GM12878 (cell line): ENCODE measurements around the gene TCF4. TPM values are rescaled to one million over a fixed set of nuclear protein-coding genes. Genes with fewer than 3 reads are reported as not detected.

Experiments used
- ATAC-seq: fragments of 200-7000 bp; cut with Tn5 transposase; 3 replicates; pipeline ENCODE4 v1.9.1; 2020; ENCODE audit warnings: mild to moderate bottlenecking, moderate library complexity
- BruUV-seq: library from RNA; stranded (reverse); fragments of 400-500 nt; replicated peaks from 2 replicates; lab custom pipeline; 2021; lab: Mats Ljungman, UMichigan
- CTCF ChIA-PET: fragments of 300-600 bp; sonication (Branson Sonifier 250); formaldehyde crosslinking; extraction: SDS; loops from one replicate; lab custom pipeline; 2021; ENCODE audit warnings: inconsistent platforms; lab: Yijun Ruan, JAX
- POLR2A ChIA-PET: fragments of 350-600 bp; formaldehyde crosslinking; extraction: SDS; loops from one replicate; lab custom pipeline; 2021; ENCODE audit warnings: inconsistent platforms; lab: Charles Lee
- RAD21 ChIA-PET: fragments of 300-600 bp; sonication (Branson Sonifier 250); formaldehyde crosslinking; loops from one replicate; lab custom pipeline; 2023; ENCODE audit warnings: antibody characterized with exemption; ENCODE audit not compliant: unreplicated experiment; lab: Charles Lee
- SMC1A ChIA-PET: fragments of 300-600 bp; sonication (Branson Sonifier 250); formaldehyde crosslinking; loops from one replicate; lab custom pipeline; 2023; ENCODE audit not compliant: unreplicated experiment, uncharacterized antibody; lab: Charles Lee
- DNase-seq: peaks from one replicate; pipeline ENCODE4 v3.0.0-alpha.2; 2011; ENCODE audit warnings: low read depth, low spot score
- FAIRE-seq: peaks from 3 replicates; lab custom pipeline; 2011; peaks lifted over from hg19 to GRCh38; lab: Jason Lieb, UNC
- H2AFZ ChIP-seq: 2 replicates; pipeline ENCODE4 v1.6.0; 2011; ENCODE audit warnings: low read depth, low read length, control low read depth; ENCODE audit not compliant: control insufficient read depth
- H3K27ac ChIP-seq: 2 replicates; pipeline ENCODE4 v1.5.1; 2011; ENCODE audit warnings: control low read depth; ENCODE audit not compliant: control insufficient read depth, insufficient read depth
- H3K27me3 ChIP-seq, 2 experiments: replicated peaks in 1 of 2; 2 replicates each; pipeline versions ENCODE4 v1.6.0 to v1.6.1; 2011; ENCODE audit warnings: low read length in 1 of 2; ENCODE audit not compliant: control insufficient read depth in 2 of 2, insufficient read depth in 2 of 2
- H3K36me3 ChIP-seq, 2 experiments: 2 replicates each; pipeline ENCODE4 v1.5.1; 2011; ENCODE audit warnings: low read length in 1 of 2; ENCODE audit not compliant: control insufficient read depth in 2 of 2, insufficient read depth in 2 of 2
- H3K4me1 ChIP-seq: 2 replicates; pipeline ENCODE4 v1.6.1; 2011; ENCODE audit warnings: mild to moderate bottlenecking, low read length, moderate library complexity, mixed read lengths; ENCODE audit not compliant: control insufficient read depth, insufficient read depth
- H3K4me2 ChIP-seq: 2 replicates; pipeline ENCODE4 v1.6.0; 2011; ENCODE audit warnings: control low read depth; ENCODE audit not compliant: control insufficient read depth, insufficient read depth
- H3K4me3 ChIP-seq: fragments of 200-600 bp; sonication (generic); 2 replicates; pipeline ENCODE4 v1.5.1; 2016
- H3K79me2 ChIP-seq: 2 replicates; pipeline ENCODE4 v1.6.0; 2011; ENCODE audit warnings: low read length; ENCODE audit not compliant: control insufficient read depth, insufficient read depth
- H3K9ac ChIP-seq: 2 replicates; pipeline ENCODE4 v1.8.0; 2011; ENCODE audit warnings: low read length, control low read depth, mixed read lengths; ENCODE audit not compliant: control insufficient read depth, insufficient read depth
- H3K9me3 ChIP-seq: replicated peaks from 3 replicates; pipeline ENCODE4 v1.5.1; 2011; ENCODE audit warnings: mild to moderate bottlenecking, low read length; ENCODE audit not compliant: control insufficient read depth, insufficient read depth
- H4K20me1 ChIP-seq: 2 replicates; pipeline ENCODE4 v1.6.0; 2011; ENCODE audit not compliant: control insufficient read depth, insufficient read depth
- CREB1 ChIP-seq: IDR thresholded peaks from 2 replicates; pipeline ENCODE4 v1.6.1; 2012; ENCODE audit warnings: low read depth, mild to moderate bottlenecking, inconsistent platforms
- FOXM1 ChIP-seq: IDR thresholded peaks from 2 replicates; pipeline ENCODE4 v1.6.1; 2012; ENCODE audit warnings: low read depth, mild to moderate bottlenecking, inconsistent platforms, low read length, moderate library complexity
- GATAD2B ChIP-seq: fragments of 450-650 bp; conservative IDR thresholded peaks from 2 replicates; pipeline ENCODE4 v1.6.1; 2017; ENCODE audit warnings: low read depth, mild to moderate bottlenecking, moderate library complexity
- WGBS: methylation state at CpG from one replicate; pipeline ENCODE4 v1.1.6; 2016; ENCODE audit warnings: low lambda C conversion rate; ENCODE audit not compliant: insufficient replicate concordance, insufficient coverage; ENCODE audit errors: missing lambda C conversion rate; 5-methylcytosine and 5-hydroxymethylcytosine counted together
- in situ Hi-C: fragments of 300-500 bp; cut with MboI; formaldehyde crosslinking; loops from 9 replicates; pipeline ENCODE4 v1.14.3; 2018; ENCODE audit warnings: mixed read lengths
- intact Hi-C: fragments of 100-400 bp; cut with micrococcal nuclease; formaldehyde crosslinking; loops from one replicate; pipeline ENCODE4 v1.14.2; 2022; ENCODE audit not compliant: unreplicated experiment
- polyA plus RNA-seq, 11 experiments: library from polyadenylated mRNA; depleted of rRNA in 4 of 11; unstranded in 6 of 11; stranded (reverse) in 5 of 11; fragments of >200 nt; fragmentation: Nextera tagmentation in 4 of 11; fragmentation: Illumina TruSeq in 1 of 11; extraction: Ambion mirVana in 4 of 11; extraction: Trizol in 1 of 11; gene quantifications; 1 replicate in 1 of 11; 2 replicates in 10 of 11; pipeline versions ENCODE4 v1.2.1 to v1.2.3, GENCODE V29; 2011 to 2016; ENCODE audit warnings: inconsistent platforms in 2 of 11, missing spikeins in 2 of 11, low read depth in 1 of 11
- total RNA-seq, 4 experiments: library from RNA; depleted of rRNA in 3 of 4; stranded (reverse); fragments of >200 nt in 3 of 4; fragmentation: Illumina TruSeq in 1 of 4; extraction: Trizol in 1 of 4; gene quantifications; 2 replicates each; pipeline versions ENCODE4 v1.2.1 to v1.2.3, GENCODE V29; 2013 to 2021
- TF ChIP-seq, protein P1 (sequence below): IDR thresholded peaks from 2 replicates; pipeline ENCODE4 v1.6.1; 2012; ENCODE audit warnings: low read length, inconsistent platforms

Gene TCF4
- total and polyA plus RNA-seq, 10 of the 15 experiments (the other 5 are each of a cell fraction or from before 2014, with no cell fraction given): 15.2 to 94.0 (median 31.5) TPM

DNA sequence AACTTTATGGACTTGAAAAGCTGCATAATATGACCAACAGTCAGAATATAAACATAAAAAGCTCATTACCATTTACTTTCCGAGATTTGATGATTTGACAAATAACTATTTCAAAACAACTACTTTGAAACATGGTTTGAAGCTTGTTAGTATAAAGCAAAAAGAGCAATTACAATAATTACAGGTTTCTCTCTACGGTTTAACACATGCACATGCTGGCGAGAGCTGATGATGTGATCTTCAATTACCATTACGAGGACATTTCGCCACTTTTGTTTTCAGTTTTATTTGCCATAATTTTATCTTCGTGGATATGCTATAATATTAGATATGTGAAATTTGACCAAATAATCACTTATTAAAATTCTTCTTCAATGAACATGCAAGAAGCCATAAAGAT lies 270.1 kb downstream of the TCF4 start:
- no peak for FAIRE-seq
- intact Hi-C loops: loop anchor here (10.0 kb wide), 2 partner anchors 1053 to 1093 kb away; partner anchors contain the start of genes MBD2 and POLI

More for the DNA sequence above, 270.1 kb downstream of the TCF4 start:
- BruUV-seq: no TSS peak
- H3K27ac ChIP-seq: peak overlapping the region; percentile 84
- ChIA-PET SMC1A (interaction anchor here (1.1 to 10.9 kb wide), 16 partner anchors 10 to 84 kb away, joined by 3 to 157 read pairs (median 13); no protein-coding TSS in a partner anchor), RAD21 (interaction anchor here (0.8 to 6.7 kb wide), 17 partner anchors 10 to 1098 kb away, joined by 3 to 83 read pairs (median 6); no protein-coding TSS in a partner anchor), CTCF (interaction anchor here (1.1 to 5.5 kb wide), 8 partner anchors 10 to 82 kb away, joined by 3 to 44 read pairs (median 5); no protein-coding TSS in a partner anchor), POLR2A (interaction anchor here (1.1 to 6.7 kb wide), 6 partner anchors 8 to 67 kb away, joined by 3 to 52 read pairs (median 13); no protein-coding TSS in a partner anchor)
- H3K9me3 ChIP-seq: no peaks in the 10 kb centered on the region
- peak overlapping the region; percentile 87 for H3K9ac ChIP-seq
- H3K4me1 ChIP-seq: no peaks in the 10 kb centered on the region; the same call in 1 of the 2 replicates
- whole genome bisulfite sequencing: 1% methylated on average over 6 of the region's 6 CpGs
- peak overlapping the region; percentile 91 for H3K4me3 ChIP-seq
- no peaks in the 10 kb centered on the region for H3K27me3 ChIP-seq
- DNase-seq (no peak), ATAC-seq (no peak)
- H3K79me2 ChIP-seq: peaks cover 89% of the 10 kb centered on the region
- no peak overlapping the region; the same call in 1 of the 2 replicates for H2AFZ ChIP-seq
- no peaks in the 10 kb centered on the region for H4K20me1 ChIP-seq
- TF ChIP-seq GATAD2B (no peak), CREB1 (0 out of 2 replicates have a peak, but pooled peaks have one; percentile 33), FOXM1 (no peak)
- TF ChIP-seq, protein P1, sequence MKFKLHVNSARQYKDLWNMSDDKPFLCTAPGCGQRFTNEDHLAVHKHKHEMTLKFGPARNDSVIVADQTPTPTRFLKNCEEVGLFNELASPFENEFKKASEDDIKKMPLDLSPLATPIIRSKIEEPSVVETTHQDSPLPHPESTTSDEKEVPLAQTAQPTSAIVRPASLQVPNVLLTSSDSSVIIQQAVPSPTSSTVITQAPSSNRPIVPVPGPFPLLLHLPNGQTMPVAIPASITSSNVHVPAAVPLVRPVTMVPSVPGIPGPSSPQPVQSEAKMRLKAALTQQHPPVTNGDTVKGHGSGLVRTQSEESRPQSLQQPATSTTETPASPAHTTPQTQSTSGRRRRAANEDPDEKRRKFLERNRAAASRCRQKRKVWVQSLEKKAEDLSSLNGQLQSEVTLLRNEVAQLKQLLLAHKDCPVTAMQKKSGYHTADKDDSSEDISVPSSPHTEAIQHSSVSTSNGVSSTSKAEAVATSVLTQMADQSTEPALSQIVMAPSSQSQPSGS: 0 out of 2 replicates have a peak, but pooled peaks have one; percentile 13
- in situ Hi-C loops: loop anchor here (25.0 kb wide), 1 partner anchor 1056 kb away; the partner anchor contains the start of gene POLI
- H3K4me2 ChIP-seq: peak overlapping the region; percentile 78
- H3K36me3 ChIP-seq: no peaks in the 10 kb centered on the region
